HCT116 (cell line): ENCODE results near the gene FHOD3. TPM values are rescaled to one million over a fixed set of nuclear protein-coding genes. Genes with fewer than 3 reads are reported as not detected.
A peak's percentile ranks its signal among the peaks of the same experiment; 100 is the strongest.

Experiments used
- ATAC-seq: fragments of 200-7000 bp; cut with Tn5 transposase; 2 replicates; pipeline ENCODE4 v1.9.1; 2020; ENCODE audit warnings: mild to moderate bottlenecking, moderate library complexity
- BruUV-seq: library from RNA; stranded (reverse); fragments of 400-500 nt; replicated peaks from 2 replicates; lab custom pipeline; 2021; lab: Mats Ljungman, UMichigan
- CTCF ChIA-PET: fragments of 300-600 bp; sonication (Branson Sonifier 250); formaldehyde crosslinking; loops from one replicate; lab custom pipeline; 2021; ENCODE audit warnings: antibody characterized with exemption; lab: Charles Lee
- POLR2A ChIA-PET: fragments of 300-600, 350-600 bp; sonication (Branson Sonifier 250); formaldehyde crosslinking; loops from one replicate; lab custom pipeline; 2021; ENCODE audit warnings: antibody characterized with exemption; lab: Charles Lee
- RAD21 ChIA-PET, 2 experiments: fragments of 300-600 bp; sonication (Branson Sonifier 250); formaldehyde crosslinking; loops; one replicate each; lab custom pipeline; 2023; ENCODE audit warnings: low total read pairs in 2 of 2; ENCODE audit not compliant: uncharacterized antibody in 2 of 2, unreplicated experiment in 2 of 2, low non-redundant PET in 1 of 2; lab: Charles Lee
- DNase-seq: peaks from one replicate; pipeline ENCODE4 v3.0.0-alpha.2; 2010; ENCODE audit warnings: low read depth, low spot score
- H2AFZ ChIP-seq: fragments of 200-600 bp; shearing (Covaris generic), sonication (generic); 2 replicates; pipeline ENCODE4 v1.6.1; 2017; ENCODE audit warnings: low read depth, mixed run types, mixed read lengths, antibody characterized with exemption, low read length; ENCODE audit not compliant: poor library complexity, severe bottlenecking
- H3K27ac ChIP-seq: 2 replicates; pipeline ENCODE4 v1.5.1; 2012; ENCODE audit warnings: low read depth, low read length
- H3K27me3 ChIP-seq: fragments of 200-600 bp; sonication (generic); 2 replicates; pipeline ENCODE4 v1.6.1; 2016; ENCODE audit warnings: mixed run types, low read length, mixed read lengths; ENCODE audit not compliant: insufficient read depth
- H3K36me3 ChIP-seq, 2 experiments: fragments of 200-500 bp in 1 of 2; fragments of 200-600 bp in 1 of 2; sonication (Bioruptor generic) in 1 of 2; sonication (generic) in 1 of 2; 2 replicates each; pipeline versions ENCODE4 v1.5.1 to v1.6.1; 2014 to 2016; ENCODE audit warnings: low read length in 2 of 2, inconsistent platforms in 1 of 2, mixed read lengths in 1 of 2, mixed run types in 1 of 2; ENCODE audit not compliant: insufficient read depth in 2 of 2, control insufficient read depth in 1 of 2
- H3K4me1 ChIP-seq, 2 experiments: fragments of 200-600 bp in 1 of 2; sonication (generic) in 1 of 2; 2 replicates each; pipeline versions ENCODE4 v1.5.1 to v1.6.1; 2012 to 2017; ENCODE audit warnings: low read length in 2 of 2, inconsistent platforms in 1 of 2, mild to moderate bottlenecking in 1 of 2, mixed read lengths in 1 of 2, mixed run types in 1 of 2, moderate library complexity in 1 of 2; ENCODE audit not compliant: insufficient read depth in 2 of 2, control insufficient read depth in 1 of 2
- H3K4me2 ChIP-seq: fragments of 200-600 bp; sonication (generic); 2 replicates; pipeline ENCODE4 v1.6.1; 2017; ENCODE audit warnings: mixed run types, low read length, mixed read lengths
- H3K4me3 ChIP-seq, 2 experiments: fragments of 200-600 bp in 1 of 2; sonication (generic) in 1 of 2; replicated peaks in 1 of 2; 2 replicates each; pipeline ENCODE4 v1.5.1; 2011 to 2016; ENCODE audit warnings: low read length in 2 of 2, control low read depth in 1 of 2, low read depth in 1 of 2, mild to moderate bottlenecking in 1 of 2, mixed read lengths in 1 of 2, mixed run types in 1 of 2
- H3K79me2 ChIP-seq: fragments of 200-600 bp; sonication (generic); 2 replicates; pipeline ENCODE4 v1.6.1; 2017; ENCODE audit warnings: mild to moderate bottlenecking, mixed run types, low read length, moderate library complexity, mixed read lengths; ENCODE audit not compliant: insufficient read depth
- H3K9ac ChIP-seq: fragments of 200-600 bp; sonication (generic); 2 replicates; pipeline ENCODE4 v1.6.1; 2016; ENCODE audit warnings: low read length, mixed read lengths
- H3K9me2 ChIP-seq: fragments of 200-600 bp; sonication (generic), shearing (Covaris generic); 2 replicates; pipeline ENCODE4 v1.6.1; 2017; ENCODE audit warnings: mixed run types, mild to moderate bottlenecking, moderate library complexity; ENCODE audit not compliant: insufficient read depth
- H3K9me3 ChIP-seq, 2 experiments: fragments of 200-500 bp in 1 of 2; fragments of 200-600 bp in 1 of 2; sonication (Bioruptor generic) in 1 of 2; sonication (generic) in 1 of 2; 2 replicates each; pipeline ENCODE4 v1.6.1; 2014 to 2017; ENCODE audit warnings: low read length in 2 of 2, mixed read lengths in 2 of 2, inconsistent platforms in 1 of 2, low read depth in 1 of 2, mild to moderate bottlenecking in 1 of 2, mixed run types in 1 of 2, moderate library complexity in 1 of 2; ENCODE audit not compliant: control insufficient read depth in 1 of 2, insufficient read depth in 1 of 2
- H4K20me1 ChIP-seq: fragments of 200-600 bp; sonication (generic), shearing (Covaris generic); 2 replicates; pipeline ENCODE4 v1.6.1; 2017; ENCODE audit warnings: mixed run types, mild to moderate bottlenecking, moderate library complexity; ENCODE audit not compliant: insufficient read depth
- CEBPB ChIP-seq: IDR thresholded peaks from 2 replicates; pipeline ENCODE4 v1.6.1; 2012; ENCODE audit warnings: low read depth
- ELF1 ChIP-seq: IDR thresholded peaks from 2 replicates; pipeline ENCODE4 v1.6.1; 2012; ENCODE audit warnings: low read depth, borderline replicate concordance
- EZH2phosphoT487 ChIP-seq: fragments of 200-600 bp; IDR thresholded peaks from 2 replicates; pipeline ENCODE4 v1.6.1; 2018; ENCODE audit warnings: antibody characterized with exemption, borderline replicate concordance
- RAD21 ChIP-seq: IDR thresholded peaks from 2 replicates; pipeline ENCODE4 v1.6.1; 2012; ENCODE audit warnings: low read depth, mild to moderate bottlenecking
- SIN3A ChIP-seq: IDR thresholded peaks from 2 replicates; pipeline ENCODE4 v1.6.1; 2012; ENCODE audit warnings: low read depth
- SRF ChIP-seq: IDR thresholded peaks from 2 replicates; pipeline ENCODE4 v1.6.1; 2012; ENCODE audit warnings: low read depth
- TCF7L2 ChIP-seq: IDR thresholded peaks from 2 replicates; pipeline ENCODE4 v1.7.0; 2011; ENCODE audit warnings: borderline replicate concordance, inconsistent platforms; ENCODE audit not compliant: insufficient read depth, insufficient read length; ENCODE audit errors: extremely low read depth
- YY1 ChIP-seq: IDR thresholded peaks from 2 replicates; pipeline ENCODE4 v1.6.1; 2011; ENCODE audit warnings: low read length, low read depth, moderate library complexity, mild to moderate bottlenecking; ENCODE audit not compliant: insufficient replicate concordance; ENCODE audit errors: extremely low read depth
- intact Hi-C: fragments of 100-400 bp; cut with micrococcal nuclease; formaldehyde crosslinking; loops from 2 replicates; pipeline ENCODE4 v1.10.0; 2022
- total RNA-seq: library from RNA; stranded (reverse); gene quantifications from one replicate; pipeline ENCODE4 v1.2.1, GENCODE V29; 2021; ENCODE audit not compliant: unreplicated experiment
- TF ChIP-seq, protein P1 (sequence below), 3 experiments: fragments of 200-600 bp in 1 of 3; sonication (generic) in 1 of 3; IDR thresholded peaks in 2 of 3; conservative IDR thresholded peaks in 1 of 3; 2 replicates each; pipeline ENCODE4 v1.5.1; 2012 to 2017; ENCODE audit warnings: low read depth in 2 of 3, low read length in 2 of 3, antibody characterized with exemption in 1 of 3, borderline replicate concordance in 1 of 3, control low read depth in 1 of 3, mild to moderate bottlenecking in 1 of 3, mixed read lengths in 1 of 3, mixed run types in 1 of 3, moderate library complexity in 1 of 3; ENCODE audit not compliant: insufficient read depth in 1 of 3
- TF ChIP-seq, protein P2 (sequence below): IDR thresholded peaks from 2 replicates; pipeline ENCODE4 v1.6.1; 2011; ENCODE audit warnings: mild to moderate bottlenecking, low read length, moderate library complexity; ENCODE audit not compliant: insufficient replicate concordance; ENCODE audit errors: extremely low read depth
- TF ChIP-seq, protein P3 (sequence below): IDR thresholded peaks from 2 replicates; pipeline ENCODE4 v1.6.1; 2012

The FHOD3 gene
- total RNA-seq, 1 experiment from 2014 or later, result 4.0 TPM

- CTCF ChIA-PET, result interaction anchor here (0.6 to 2.3 kb wide), 12 partner anchors 8 to 317 kb away, joined by 3 to 16 read pairs (median 4); partner anchors contain the start of gene FHOD3
- Histone ChIP-seq H3K9me2 (0 out of 2 replicates have a peak, but pooled peaks cover 4% of the 10 kb centered on the region), H3K4me3 (no peak overlapping the region), H4K20me1 (no peaks in the 10 kb centered on the region), H3K4me1 (0 out of 4 replicates have a peak, but pooled peaks cover 0 to 4% of the 10 kb centered on the region in 2 experiments), H3K4me2 (no peak overlapping the region), H3K36me3 (no peaks in the 10 kb centered on the region), H3K9me3 (no peaks in the 10 kb centered on the region), H2AFZ (no peak overlapping the region), H3K27me3 (no peaks in the 10 kb centered on the region), H3K79me2 (no peaks in the 10 kb centered on the region), H3K9ac (no peak overlapping the region), H3K27ac (no peak overlapping the region)
- ATAC-seq (peak; percentile 90), DNase-seq (no peak)
- no peak for TF ChIP-seq ELF1
- peak; percentile 41 for TF ChIP-seq RAD21
- no peak for TF ChIP-seq TCF7L2
- TF ChIP-seq, protein P1, sequence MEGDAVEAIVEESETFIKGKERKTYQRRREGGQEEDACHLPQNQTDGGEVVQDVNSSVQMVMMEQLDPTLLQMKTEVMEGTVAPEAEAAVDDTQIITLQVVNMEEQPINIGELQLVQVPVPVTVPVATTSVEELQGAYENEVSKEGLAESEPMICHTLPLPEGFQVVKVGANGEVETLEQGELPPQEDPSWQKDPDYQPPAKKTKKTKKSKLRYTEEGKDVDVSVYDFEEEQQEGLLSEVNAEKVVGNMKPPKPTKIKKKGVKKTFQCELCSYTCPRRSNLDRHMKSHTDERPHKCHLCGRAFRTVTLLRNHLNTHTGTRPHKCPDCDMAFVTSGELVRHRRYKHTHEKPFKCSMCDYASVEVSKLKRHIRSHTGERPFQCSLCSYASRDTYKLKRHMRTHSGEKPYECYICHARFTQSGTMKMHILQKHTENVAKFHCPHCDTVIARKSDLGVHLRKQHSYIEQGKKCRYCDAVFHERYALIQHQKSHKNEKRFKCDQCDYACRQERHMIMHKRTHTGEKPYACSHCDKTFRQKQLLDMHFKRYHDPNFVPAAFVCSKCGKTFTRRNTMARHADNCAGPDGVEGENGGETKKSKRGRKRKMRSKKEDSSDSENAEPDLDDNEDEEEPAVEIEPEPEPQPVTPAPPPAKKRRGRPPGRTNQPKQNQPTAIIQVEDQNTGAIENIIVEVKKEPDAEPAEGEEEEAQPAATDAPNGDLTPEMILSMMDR (IDR thresholded peaks at IDR 0.05 in 2 of 3, conservative IDR thresholded peaks at IDR 0.05 in 1 of 3; ENCODE audit: borderline replicate concordance in 1 of 3, insufficient read depth in 1 of 3, low read depth in 2 of 3, low read length in 2 of 3), result peak; percentile 38 to 71 (median 63); a peak in 5 of 6 replicates
- no TSS peak for BruUV-seq
- RAD21 ChIA-PET, result interaction anchor here in 1 of 2 experiments (1.9 kb wide), 1 partner anchor 103 kb away, joined by 4 read pairs; no protein-coding TSS in a partner anchor
- POLR2A ChIA-PET, result no interaction called here
- intact Hi-C loops, result loop anchor here (1.0 to 10.0 kb wide), 4 partner anchors 116 to 398 kb away; no protein-coding TSS in a partner anchor
Measured at GRCh38 chr18:36412778-36413177, 115.3 kb downstream of the FHOD3 start.

GRCh38 chr18:36415171-36415570 is 117.7 kb downstream of the FHOD3 start:
- DNase-seq (no peak), ATAC-seq (no peak)
- ChIA-PET POLR2A (no interaction called here), RAD21 (no interaction called here), CTCF (no interaction called here)
- Histone ChIP-seq H3K9me3 (no peaks in the 10 kb centered on the region), H4K20me1 (no peaks in the 10 kb centered on the region), H3K27me3 (no peaks in the 10 kb centered on the region), H3K9ac (no peak overlapping the region), H3K9me2 (0 out of 2 replicates have a peak, but pooled peaks cover 4% of the 10 kb centered on the region), H3K4me2 (no peak overlapping the region), H3K36me3 (no peaks in the 10 kb centered on the region), H3K79me2 (no peaks in the 10 kb centered on the region), H3K4me1 (peaks cover 0 to 10% of the 10 kb centered on the region in 2 experiments; a peak in 2 of 4 replicates), H2AFZ (no peak overlapping the region), H3K27ac (no peak overlapping the region), H3K4me3 (no peak overlapping the region)
- TF ChIP-seq, protein P2, sequence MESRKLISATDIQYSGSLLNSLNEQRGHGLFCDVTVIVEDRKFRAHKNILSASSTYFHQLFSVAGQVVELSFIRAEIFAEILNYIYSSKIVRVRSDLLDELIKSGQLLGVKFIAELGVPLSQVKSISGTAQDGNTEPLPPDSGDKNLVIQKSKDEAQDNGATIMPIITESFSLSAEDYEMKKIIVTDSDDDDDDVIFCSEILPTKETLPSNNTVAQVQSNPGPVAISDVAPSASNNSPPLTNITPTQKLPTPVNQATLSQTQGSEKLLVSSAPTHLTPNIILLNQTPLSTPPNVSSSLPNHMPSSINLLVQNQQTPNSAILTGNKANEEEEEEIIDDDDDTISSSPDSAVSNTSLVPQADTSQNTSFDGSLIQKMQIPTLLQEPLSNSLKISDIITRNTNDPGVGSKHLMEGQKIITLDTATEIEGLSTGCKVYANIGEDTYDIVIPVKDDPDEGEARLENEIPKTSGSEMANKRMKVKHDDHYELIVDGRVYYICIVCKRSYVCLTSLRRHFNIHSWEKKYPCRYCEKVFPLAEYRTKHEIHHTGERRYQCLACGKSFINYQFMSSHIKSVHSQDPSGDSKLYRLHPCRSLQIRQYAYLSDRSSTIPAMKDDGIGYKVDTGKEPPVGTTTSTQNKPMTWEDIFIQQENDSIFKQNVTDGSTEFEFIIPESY, result no peak
- TF ChIP-seq, protein P1 (IDR thresholded peaks at IDR 0.05 in 2 of 3, conservative IDR thresholded peaks at IDR 0.05 in 1 of 3; ENCODE audit: borderline replicate concordance in 1 of 3, insufficient read depth in 1 of 3, low read depth in 2 of 3, low read length in 2 of 3), result no peak
- no peak for TF ChIP-seq SRF
- TF ChIP-seq EZH2phosphoT487, result no peak
- no peak for TF ChIP-seq CEBPB
- no peak for TF ChIP-seq SIN3A
- no peak for TF ChIP-seq YY1
- TF ChIP-seq, protein P3, sequence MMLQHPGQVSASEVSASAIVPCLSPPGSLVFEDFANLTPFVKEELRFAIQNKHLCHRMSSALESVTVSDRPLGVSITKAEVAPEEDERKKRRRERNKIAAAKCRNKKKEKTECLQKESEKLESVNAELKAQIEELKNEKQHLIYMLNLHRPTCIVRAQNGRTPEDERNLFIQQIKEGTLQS, result no peak
- no peak for TF ChIP-seq RAD21
- intact Hi-C loops, result loop anchor here (10.0 kb wide), 1 partner anchor 400 kb away; no protein-coding TSS in a partner anchor
- BruUV-seq, result no TSS peak
